T-helper 2 cell treated with Interferon-gamma antibody and Interleukin-4, amounts not matched to agents 5 μg/mL and 100 μg/mL, for 36 hours (primary cell): ENCODE results near the gene H2BK1.
A peak's percentile ranks its signal among the peaks of the same experiment; 100 is the strongest.

Experiments used
- DNase-seq: peaks from one replicate; pipeline ENCODE4 v3.0.0; 2021; ENCODE audit warnings: low spot score
- H3K27ac Mint-ChIP-seq: one replicate; pipeline ENCODE4 v1.8.0; 2021; ENCODE audit warnings: mild to moderate bottlenecking, mixed read lengths
- H3K27me3 Mint-ChIP-seq: one replicate; pipeline ENCODE4 v1.8.0; 2021; ENCODE audit warnings: low read depth, mixed read lengths
- H3K36me3 Mint-ChIP-seq: one replicate; pipeline ENCODE4 v1.8.0; 2021; ENCODE audit warnings: low read depth, mixed read lengths
- H3K4me1 Mint-ChIP-seq: one replicate; pipeline ENCODE4 v1.8.0; 2021; ENCODE audit warnings: low read depth, mixed read lengths
- H3K4me3 Mint-ChIP-seq: one replicate; pipeline ENCODE4 v1.8.0; 2022; ENCODE audit warnings: mild to moderate bottlenecking, moderate library complexity, mixed read lengths
- H3K9me3 Mint-ChIP-seq: one replicate; pipeline ENCODE4 v1.8.0; 2021; ENCODE audit warnings: mixed read lengths

Gene H2BK1

DNA sequence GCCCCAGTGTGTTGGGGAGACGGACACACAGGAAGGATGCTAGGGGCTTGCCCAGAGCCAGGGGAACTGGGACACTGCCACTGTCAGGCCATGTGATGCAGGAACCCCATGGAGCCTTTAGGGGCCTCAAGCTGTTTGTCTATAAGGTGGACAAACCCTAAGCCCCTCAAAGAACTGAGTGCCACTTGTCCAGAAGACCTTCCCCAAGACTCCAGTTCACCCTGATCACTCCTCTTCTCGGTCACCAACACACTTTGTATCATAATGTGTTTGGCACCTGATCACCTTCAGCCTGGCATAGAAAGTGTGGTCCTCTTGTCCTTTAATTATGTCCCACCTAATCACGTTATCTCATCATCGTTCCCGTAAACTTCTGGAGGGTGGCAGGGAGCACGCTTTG, 700 bp downstream of the H2BK1 start:
- Mint-ChIP-seq H3K4me1 (peaks cover 23% of the 10 kb centered on the region), H3K4me3 (no peak overlapping the region), H3K27me3 (peaks cover 4% of the 10 kb centered on the region), H3K27ac (no peak overlapping the region), H3K9me3 (no peaks in the 10 kb centered on the region), H3K36me3 (peaks cover 13% of the 10 kb centered on the region)
- DNase-seq, result no peak

- Mint-ChIP-seq H3K4me1 (peaks cover 23% of the 10 kb centered on the region), H3K36me3 (peaks cover 8% of the 10 kb centered on the region), H3K27ac (peak overlapping the region; percentile 38), H3K9me3 (no peaks in the 10 kb centered on the region), H3K4me3 (no peak overlapping the region), H3K27me3 (peaks cover 4% of the 10 kb centered on the region)
- no peak for DNase-seq
Measured at GRCh38 chr7:151208253-151208862, 1.9 kb downstream of the H2BK1 start.

DNA sequence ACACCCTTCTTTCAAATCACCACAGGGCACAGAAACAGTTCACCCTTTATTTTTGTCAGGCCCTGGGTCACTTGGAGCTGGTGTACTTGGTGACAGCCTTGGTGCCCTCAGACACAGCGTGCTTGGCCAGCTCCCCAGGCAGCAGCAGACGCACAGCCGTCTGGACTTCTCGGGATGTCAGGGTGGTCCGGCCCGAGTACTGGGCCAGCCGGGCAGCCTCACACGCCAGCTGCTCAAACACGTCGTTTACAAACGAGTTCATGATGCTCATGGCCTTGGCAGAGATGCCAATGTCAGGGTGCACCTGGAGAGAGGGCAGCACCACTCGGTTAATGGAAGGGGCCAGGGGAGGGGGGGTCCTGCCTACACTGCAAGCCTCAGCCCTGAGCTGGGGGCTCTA, 2.5 kb downstream of the H2BK1 start:
- no peaks in the 10 kb centered on the region for H3K9me3 Mint-ChIP-seq
- peaks cover 23% of the 10 kb centered on the region for H3K4me1 Mint-ChIP-seq
- peak overlapping the region; percentile 66 for H3K27ac Mint-ChIP-seq
- peak overlapping the region; percentile 73 for H3K4me3 Mint-ChIP-seq
- H3K27me3 Mint-ChIP-seq, result peaks cover 4% of the 10 kb centered on the region
- H3K36me3 Mint-ChIP-seq, result peaks cover 5% of the 10 kb centered on the region
- no peak for DNase-seq

GRCh38 chr7:151207315-151207714, 3.0 kb downstream of the H2BK1 start:
- DNase-seq, result no peak
- peaks cover 23% of the 10 kb centered on the region for H3K4me1 Mint-ChIP-seq
- H3K9me3 Mint-ChIP-seq, result no peaks in the 10 kb centered on the region
- peaks cover 5% of the 10 kb centered on the region for H3K36me3 Mint-ChIP-seq
- peak overlapping the region; percentile 66 for H3K27ac Mint-ChIP-seq
- peak overlapping the region; percentile 73 for H3K4me3 Mint-ChIP-seq
- H3K27me3 Mint-ChIP-seq, result peaks cover 4% of the 10 kb centered on the region

DNA sequence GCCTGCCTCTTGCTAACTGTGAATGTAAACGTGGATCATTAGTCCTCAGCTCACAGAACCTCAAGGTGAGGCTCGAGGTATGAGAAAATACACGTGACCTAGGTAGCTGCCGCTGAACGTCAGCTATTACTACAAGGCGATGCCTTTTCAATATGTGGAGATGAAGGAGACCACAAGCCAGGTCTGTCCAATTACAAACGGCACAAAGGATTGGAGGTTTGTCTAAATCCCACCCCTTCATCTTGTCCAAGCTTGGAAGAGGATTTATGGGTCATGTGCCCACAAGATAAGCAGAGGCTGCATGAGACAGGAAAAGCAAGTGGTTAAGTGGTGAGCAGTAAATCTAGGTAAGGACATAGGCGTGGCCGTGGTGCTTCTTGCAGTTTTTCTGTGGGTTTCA, 3.4 kb downstream of the H2BK1 start:
- Mint-ChIP-seq H3K4me1 (peaks cover 23% of the 10 kb centered on the region), H3K27ac (peak overlapping the region; percentile 66)

DNA sequence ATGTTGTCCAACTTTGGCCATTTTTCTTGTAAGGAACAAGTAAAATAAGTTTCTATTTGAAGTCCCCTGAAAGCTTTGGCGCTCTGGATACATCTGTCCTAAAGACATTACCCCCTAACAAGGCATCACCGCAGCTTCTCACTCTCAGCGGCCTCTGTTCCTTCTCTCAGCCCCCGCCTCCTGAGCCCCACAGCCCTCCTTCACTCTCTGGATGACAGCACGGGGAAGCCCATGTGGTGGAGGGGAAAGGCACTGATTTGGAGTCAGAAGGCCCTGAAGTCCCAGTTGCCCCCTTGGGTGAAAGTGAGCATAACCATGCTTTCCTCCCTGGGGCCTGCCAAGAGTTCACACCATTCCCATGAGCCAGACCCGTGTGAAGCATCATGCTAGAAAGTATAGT, 4.6 kb downstream of the H2BK1 start:
- Mint-ChIP-seq H3K4me1 (peaks cover 23% of the 10 kb centered on the region), H3K9me3 (no peaks in the 10 kb centered on the region), H3K4me3 (peak overlapping the region; percentile 27), H3K27me3 (peaks cover 4% of the 10 kb centered on the region), H3K36me3 (peaks cover 3% of the 10 kb centered on the region), H3K27ac (peak overlapping the region; percentile 18)
- DNase-seq, result no peak

More for the DNA sequence above, 3.4 kb downstream of the H2BK1 start:
- Mint-ChIP-seq H3K36me3 (peaks cover 5% of the 10 kb centered on the region), H3K9me3 (no peaks in the 10 kb centered on the region), H3K27me3 (peaks cover 4% of the 10 kb centered on the region), H3K4me3 (peak overlapping the region; percentile 73)
- DNase-seq, result no peak

DNA sequence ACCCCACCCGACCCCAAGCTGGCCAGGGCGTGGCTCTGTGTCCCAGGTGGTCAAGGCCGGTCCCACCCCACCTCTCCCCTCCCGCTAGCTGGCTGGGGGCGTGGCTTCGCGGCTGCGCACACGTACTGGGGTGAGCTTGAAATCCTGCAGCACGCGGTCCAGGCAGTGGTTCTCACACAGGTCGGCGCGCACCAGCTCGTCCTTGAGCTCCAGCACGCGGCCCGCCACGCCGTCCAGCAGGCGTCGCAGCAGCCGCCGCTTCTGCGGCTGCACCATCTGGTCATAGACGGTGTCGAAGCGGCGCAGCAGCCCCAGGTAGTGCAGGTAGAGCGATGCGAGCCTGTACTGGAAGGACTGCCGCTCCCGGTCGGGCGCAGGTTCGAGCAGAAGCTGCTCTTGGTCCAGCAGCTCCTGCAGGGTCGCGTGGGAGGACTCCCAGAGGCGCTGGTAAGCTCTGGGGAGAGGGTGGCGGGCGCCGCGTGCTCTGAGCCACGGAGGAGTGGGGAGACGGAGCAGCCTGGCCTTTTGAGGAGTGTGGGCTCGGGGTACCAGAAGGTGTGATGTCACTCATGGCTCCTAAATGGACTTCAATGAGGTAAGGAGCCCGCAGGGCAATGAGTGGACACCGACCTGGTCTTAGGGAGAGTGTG, 5.8 kb downstream of the H2BK1 start:
- H3K36me3 Mint-ChIP-seq, result no peaks in the 10 kb centered on the region
- DNase-seq, result no peak
- H3K9me3 Mint-ChIP-seq, result no peaks in the 10 kb centered on the region
- H3K4me3 Mint-ChIP-seq, result no peak overlapping the region
- peaks cover 23% of the 10 kb centered on the region for H3K4me1 Mint-ChIP-seq
- no peak overlapping the region for H3K27ac Mint-ChIP-seq
- H3K27me3 Mint-ChIP-seq, result peaks cover 4% of the 10 kb centered on the region

DNA sequence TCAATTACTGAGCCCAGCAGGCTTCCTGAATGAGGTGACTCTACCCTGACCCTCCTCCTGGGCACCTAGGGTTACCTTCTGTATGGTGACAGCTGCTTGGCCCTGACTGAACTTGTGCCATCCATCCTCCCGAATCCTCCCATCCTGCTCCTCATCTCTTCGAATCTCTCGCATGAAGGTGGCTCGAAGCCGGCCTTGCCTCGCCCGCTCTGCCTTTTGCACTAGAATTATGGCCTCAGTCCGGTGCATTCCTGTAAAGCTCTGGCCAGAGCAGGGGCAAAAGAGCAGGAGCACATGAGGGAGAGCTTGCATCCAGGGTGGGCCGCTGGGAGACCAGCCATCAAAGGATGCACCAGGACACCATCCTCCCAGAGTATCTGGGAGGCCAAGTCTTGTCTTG, 7.5 kb downstream of the H2BK1 start:
- Mint-ChIP-seq H3K9me3 (no peaks in the 10 kb centered on the region), H3K36me3 (no peaks in the 10 kb centered on the region), H3K4me1 (peaks cover 17% of the 10 kb centered on the region), H3K27me3 (peaks cover 4% of the 10 kb centered on the region), H3K4me3 (no peak overlapping the region), H3K27ac (no peak overlapping the region)
- DNase-seq, result no peak

DNA sequence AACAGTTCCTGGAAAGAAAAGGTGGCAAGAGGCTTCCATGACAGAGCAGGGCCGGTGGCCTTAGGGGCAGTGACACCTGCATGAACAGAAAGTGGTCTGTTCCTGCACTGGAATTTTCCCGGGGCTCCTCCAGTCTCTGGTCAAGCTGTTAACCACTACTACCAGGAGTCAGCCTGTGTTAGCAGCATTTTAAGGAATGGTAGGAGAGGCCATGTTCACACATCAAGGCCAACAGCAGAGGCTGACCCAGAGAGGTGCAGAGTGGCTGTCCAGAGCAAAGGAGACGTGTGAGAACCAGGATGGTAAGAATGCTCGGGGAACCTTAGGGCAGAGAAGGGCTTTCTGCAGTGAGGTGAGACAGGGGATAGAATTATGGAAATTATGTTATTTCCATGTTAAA, 8.5 kb downstream of the H2BK1 start:
- peaks cover 4% of the 10 kb centered on the region for H3K27me3 Mint-ChIP-seq
- no peaks in the 10 kb centered on the region for H3K9me3 Mint-ChIP-seq
- peaks cover 6% of the 10 kb centered on the region for H3K4me1 Mint-ChIP-seq
- H3K27ac Mint-ChIP-seq, result no peak overlapping the region
- DNase-seq, result no peak
- no peak overlapping the region for H3K4me3 Mint-ChIP-seq
- no peaks in the 10 kb centered on the region for H3K36me3 Mint-ChIP-seq

DNA sequence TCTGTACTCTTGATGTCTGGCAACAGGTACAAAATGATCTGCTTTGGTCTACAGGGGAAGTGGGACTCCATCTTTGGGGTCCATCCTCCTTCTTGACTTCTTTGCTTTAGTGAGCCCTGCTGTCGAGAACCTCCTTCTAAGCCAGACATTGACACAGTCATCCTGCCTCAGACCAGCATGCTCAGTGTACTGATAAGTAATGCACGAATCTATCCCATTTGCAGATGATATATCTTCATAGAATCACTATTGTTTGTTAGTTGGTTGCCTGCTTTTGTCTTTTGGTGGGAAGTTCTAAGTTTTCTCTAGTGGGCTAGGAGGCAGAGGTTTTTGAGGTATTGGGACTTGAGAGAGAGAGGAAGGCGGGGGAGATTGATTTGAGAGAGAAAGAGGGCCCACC, 8.9 kb downstream of the H2BK1 start:
- Mint-ChIP-seq H3K4me3 (no peak overlapping the region), H3K9me3 (no peaks in the 10 kb centered on the region), H3K27me3 (peaks cover 2% of the 10 kb centered on the region), H3K27ac (no peak overlapping the region), H3K36me3 (no peaks in the 10 kb centered on the region), H3K4me1 (peaks cover 2% of the 10 kb centered on the region)
- DNase-seq, result no peak

DNA sequence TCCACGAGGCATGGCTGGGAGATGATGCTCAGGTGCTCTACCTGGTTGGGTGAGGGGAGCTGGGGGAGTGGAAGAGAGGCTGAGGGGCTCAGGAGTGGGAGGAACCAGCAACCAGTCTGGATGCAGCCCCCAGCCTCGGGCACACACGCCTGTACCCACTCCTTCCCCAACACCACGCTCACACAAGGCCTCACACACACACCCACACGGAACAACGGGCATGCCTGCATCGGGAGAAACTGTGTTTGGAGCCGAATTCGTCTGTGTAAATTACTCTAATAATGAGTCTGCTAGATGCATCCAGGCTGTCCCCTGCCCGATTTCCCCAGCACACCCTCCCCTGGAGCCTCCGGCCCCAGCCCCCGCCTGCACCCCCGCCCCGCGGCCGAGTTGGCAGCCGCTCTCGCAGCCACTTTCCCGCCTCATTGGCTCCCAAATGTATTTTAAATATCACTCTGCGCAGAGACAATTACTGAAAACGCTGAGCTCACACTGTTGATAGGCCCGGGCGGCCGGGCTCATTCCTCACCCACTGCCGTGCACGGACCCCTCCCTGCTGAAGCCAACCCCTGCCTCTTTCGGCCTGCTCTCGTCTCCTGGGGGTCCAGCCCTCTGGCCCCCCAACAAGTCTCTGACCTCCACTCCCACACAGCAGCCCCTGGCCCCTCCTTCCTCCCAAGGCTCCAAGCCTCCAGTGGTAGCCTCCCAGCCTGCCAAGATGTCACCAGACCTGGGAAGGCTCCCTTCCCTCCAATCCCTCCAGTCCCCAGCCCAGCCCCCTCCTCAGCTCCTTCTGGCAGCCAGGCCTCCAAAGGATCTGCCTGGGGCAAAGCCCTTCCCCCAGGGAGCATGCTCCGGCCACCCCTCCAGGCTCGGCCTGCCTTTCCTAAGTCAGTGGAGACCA, 11.1 kb downstream of the H2BK1 start:
- Mint-ChIP-seq H3K27me3 (peaks cover 6% of the 10 kb centered on the region), H3K9me3 (no peaks in the 10 kb centered on the region), H3K36me3 (no peaks in the 10 kb centered on the region), H3K4me3 (no peak overlapping the region), H3K27ac (no peak overlapping the region), H3K4me1 (no peaks in the 10 kb centered on the region)
- DNase-seq, result no peak

DNA sequence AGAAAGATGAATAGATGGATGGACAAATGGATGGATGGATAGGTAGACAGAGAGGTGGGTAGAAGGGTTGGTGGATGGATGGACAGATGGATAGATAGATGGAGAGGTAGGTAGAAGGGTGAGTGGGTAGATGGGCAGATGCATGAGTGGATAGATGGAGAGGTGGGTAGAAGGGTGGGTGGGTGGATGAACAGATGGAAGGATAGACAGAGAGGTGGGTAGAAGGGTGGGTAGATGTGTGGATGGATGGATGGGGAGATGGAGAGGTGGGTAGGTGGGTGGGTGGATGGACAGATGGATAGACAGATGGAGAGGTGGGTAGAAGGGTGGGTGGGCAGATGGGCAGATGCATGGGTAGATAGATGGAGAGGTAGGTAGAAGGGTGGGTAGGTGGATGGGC, 12.4 kb downstream of the H2BK1 start:
- no peak for DNase-seq
- no peaks in the 10 kb centered on the region for H3K9me3 Mint-ChIP-seq
- H3K27ac Mint-ChIP-seq, result no peak overlapping the region
- H3K36me3 Mint-ChIP-seq, result no peaks in the 10 kb centered on the region
- peaks cover 6% of the 10 kb centered on the region for H3K27me3 Mint-ChIP-seq
- H3K4me1 Mint-ChIP-seq, result no peaks in the 10 kb centered on the region
- no peak overlapping the region for H3K4me3 Mint-ChIP-seq

DNA sequence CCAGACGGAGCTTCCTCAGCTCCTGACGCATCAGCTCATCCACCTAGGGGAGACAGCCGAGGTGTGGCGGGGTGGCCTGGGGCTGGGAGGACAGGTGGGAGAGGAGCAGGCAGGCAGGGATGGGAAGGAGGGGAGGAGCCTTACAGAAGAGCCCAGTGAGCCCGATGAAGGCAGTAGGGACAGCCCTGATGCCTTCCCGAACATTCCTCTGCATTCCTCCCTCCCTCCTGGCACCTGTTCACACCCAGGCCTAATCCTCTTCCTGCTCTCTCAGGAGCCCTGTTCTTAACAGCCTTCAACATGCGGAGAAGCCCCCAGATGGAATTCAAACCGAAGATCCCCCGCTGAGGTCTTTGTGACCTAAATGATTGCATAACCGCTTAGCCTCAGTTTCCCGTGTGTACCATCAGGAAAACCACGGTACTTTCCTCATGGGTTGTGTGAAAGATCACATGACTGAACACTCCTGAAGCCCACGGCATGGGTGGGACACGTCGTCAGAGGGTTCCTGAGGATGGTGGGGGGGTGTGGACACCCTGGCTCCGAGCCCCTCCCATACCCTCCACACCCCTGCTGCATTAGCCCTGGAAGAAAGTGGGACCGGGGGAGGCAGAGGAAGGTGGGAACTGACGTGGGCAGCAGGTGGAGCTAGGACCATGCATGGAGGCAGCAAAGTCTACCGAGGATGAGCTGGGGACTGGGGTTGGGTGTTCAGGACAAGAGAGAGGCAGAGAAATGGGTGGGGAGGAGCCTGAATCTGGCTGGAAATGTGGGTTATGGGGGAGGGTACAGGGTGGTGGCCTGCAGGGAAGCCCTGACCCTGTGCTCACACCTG, 14.5 kb downstream of the H2BK1 start:
- Mint-ChIP-seq H3K27me3 (peaks cover 6% of the 10 kb centered on the region), H3K4me3 (no peak overlapping the region), H3K36me3 (no peaks in the 10 kb centered on the region), H3K27ac (no peak overlapping the region), H3K4me1 (no peaks in the 10 kb centered on the region), H3K9me3 (no peaks in the 10 kb centered on the region)
- no peak for DNase-seq
